ENCODE results near the gene PPM1A. TPM values are rescaled to one million over a fixed set of nuclear protein-coding genes. Genes with fewer than 3 reads are reported as not detected.

The PPM1A gene
- total and polyA plus RNA-seq, 7 experiments from 2014 or later, result 15.7 to 71.4 (median 43.0) TPM

DNA sequence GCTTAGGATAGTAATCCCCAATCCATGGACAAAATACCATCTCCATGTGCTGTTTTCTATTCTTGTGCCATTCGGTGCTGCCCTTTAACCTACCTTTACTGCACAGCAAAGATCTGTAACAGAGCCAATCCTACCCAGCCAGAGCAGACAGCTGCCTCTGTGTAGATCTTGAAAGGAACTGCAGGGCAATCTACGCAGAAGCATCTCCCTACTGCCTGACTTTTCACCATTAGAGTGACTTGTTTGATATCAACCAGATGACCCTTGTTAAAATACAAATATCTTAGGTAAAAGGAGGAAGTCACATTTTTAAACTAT lies 33.9 kb upstream of the PPM1A start:
- Mint-ChIP-seq H3K4me1 (no peaks in the 10 kb centered on the region), H3K4me3 (no peak overlapping the region), H3K36me3 (no peaks in the 10 kb centered on the region), H3K9me3 (peaks cover 0 to 2% (median 0%) of the 10 kb centered on the region in 11 donors), H3K27ac (no peak overlapping the region), H3K27me3 (peaks cover 0 to 4% (median 3%) of the 10 kb centered on the region in 5 donors)
- no peak for DNase-seq
- intact Hi-C loops (cut with micrococcal nuclease), result no loop called here
- ChIA-PET CTCF (no interaction called here), POLR2A (no interaction called here)
- Histone ChIP-seq H3K4me3 (ENCODE audit: low read length) (no peak overlapping the region), H3K36me3 (ENCODE audit: control insufficient read depth in 2 of 3, insufficient read depth in 3 of 3, low read length in 3 of 3) (no peaks in the 10 kb centered on the region), H3K27me3 (ENCODE audit: control insufficient read depth in 2 of 2, insufficient read depth in 2 of 2, low read length in 2 of 2) (no peaks in the 10 kb centered on the region), H3K27ac (ENCODE audit: low read depth, low read length) (no peak overlapping the region), H3K9me3 (ENCODE audit: control insufficient read depth in 2 of 3, low read length in 3 of 3) (no peaks in the 10 kb centered on the region), H3K4me1 (ENCODE audit: control insufficient read depth in 2 of 2, insufficient read depth in 2 of 2, low read length in 2 of 2) (no peaks in the 10 kb centered on the region)
- ATAC-seq, result no peak

DNA sequence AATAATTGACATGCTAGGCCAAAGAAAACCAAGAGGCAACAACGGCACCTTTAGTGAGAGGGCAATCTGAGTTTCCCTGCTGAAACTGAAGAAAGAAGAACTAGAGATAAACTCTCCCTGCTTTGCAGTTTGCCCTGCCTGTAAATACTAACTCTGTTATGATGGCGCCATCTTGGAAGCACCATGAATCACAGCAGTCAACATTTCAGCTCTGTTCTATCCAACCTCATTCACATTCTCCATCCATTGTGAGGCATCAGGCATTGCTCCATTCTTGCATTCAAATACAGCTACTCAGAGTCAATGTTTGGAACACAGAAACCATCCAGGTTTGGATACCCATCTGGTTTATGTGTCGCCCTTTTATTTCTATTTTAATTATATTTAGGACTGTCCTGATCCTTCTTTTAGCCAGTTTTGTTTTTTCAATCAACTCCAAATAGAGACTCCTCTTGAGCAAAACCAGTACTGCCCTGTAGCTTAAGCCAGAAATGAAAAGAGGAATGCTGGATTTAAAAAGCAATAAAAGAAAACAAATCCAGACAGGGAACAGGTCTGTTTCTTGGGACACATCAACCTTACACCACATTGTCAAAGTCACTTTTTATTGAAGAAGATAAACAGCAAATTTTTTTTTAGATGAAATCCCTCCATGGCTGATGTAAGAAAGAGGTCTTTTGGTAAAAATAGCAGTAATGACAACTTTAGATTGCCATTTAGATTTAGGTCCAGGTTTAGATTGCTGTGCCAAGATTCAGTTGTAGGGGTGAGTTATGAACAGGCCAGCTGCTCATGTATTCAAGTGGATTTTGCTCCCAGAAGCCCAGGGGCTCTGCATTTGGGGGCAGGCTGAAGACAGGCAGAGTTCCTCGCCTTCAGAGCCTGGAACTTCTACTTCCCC lies 33.3 kb upstream of the PPM1A start:
- H3K36me3 Mint-ChIP-seq, result no peaks in the 10 kb centered on the region
- intact Hi-C loops (cut with micrococcal nuclease), result no loop called here
- ATAC-seq (no peak), DNase-seq (no peak)
- Histone ChIP-seq H3K27me3 (ENCODE audit: control insufficient read depth in 2 of 2, insufficient read depth in 2 of 2, low read length in 2 of 2) (no peaks in the 10 kb centered on the region), H3K9me3 (ENCODE audit: control insufficient read depth in 2 of 3, low read length in 3 of 3) (no peaks in the 10 kb centered on the region), H3K36me3 (ENCODE audit: control insufficient read depth in 2 of 3, insufficient read depth in 3 of 3, low read length in 3 of 3) (no peaks in the 10 kb centered on the region), H3K27ac (ENCODE audit: low read depth, low read length) (no peak overlapping the region), H3K4me3 (ENCODE audit: low read length) (no peak overlapping the region), H3K4me1 (ENCODE audit: control insufficient read depth in 2 of 2, insufficient read depth in 2 of 2, low read length in 2 of 2) (no peaks in the 10 kb centered on the region)
- H3K27me3 Mint-ChIP-seq, result peaks cover 0 to 4% (median 0%) of the 10 kb centered on the region in 5 donors
- H3K9me3 Mint-ChIP-seq, result no peaks in the 10 kb centered on the region
- H3K4me3 Mint-ChIP-seq, result no peak overlapping the region
- H3K27ac Mint-ChIP-seq, result no peak overlapping the region
- ChIA-PET POLR2A (no interaction called here), CTCF (interaction anchor here (0.7 kb wide), 1 partner anchor 31 kb away, joined by 3 read pairs; no protein-coding TSS in a partner anchor)
- H3K4me1 Mint-ChIP-seq, result no peaks in the 10 kb centered on the region

DNA sequence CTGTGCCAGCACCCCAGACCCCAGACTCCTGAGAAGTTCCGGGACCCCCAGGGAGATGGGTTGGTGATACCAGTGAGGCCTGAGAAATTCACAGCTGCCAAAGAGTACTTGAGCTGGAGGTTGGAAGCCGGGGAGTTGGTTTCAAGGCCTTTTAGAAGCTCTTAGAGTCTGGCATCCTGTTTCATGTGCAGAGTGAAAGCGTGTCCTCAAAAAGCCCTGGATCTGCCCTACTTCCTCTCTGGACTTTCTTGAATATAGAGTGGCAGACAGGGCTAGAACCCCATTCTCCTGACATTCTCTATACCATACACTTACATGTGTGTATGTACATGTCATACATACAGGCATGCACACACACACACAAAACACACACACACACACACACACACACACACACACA lies 31.3 kb upstream of the PPM1A start:
- Histone ChIP-seq H3K9me3 (ENCODE audit: control insufficient read depth in 2 of 3, low read length in 3 of 3) (no peaks in the 10 kb centered on the region), H3K4me1 (ENCODE audit: control insufficient read depth in 2 of 2, insufficient read depth in 2 of 2, low read length in 2 of 2) (no peaks in the 10 kb centered on the region), H3K4me3 (ENCODE audit: low read length) (no peak overlapping the region), H3K27me3 (ENCODE audit: control insufficient read depth in 2 of 2, insufficient read depth in 2 of 2, low read length in 2 of 2) (no peaks in the 10 kb centered on the region), H3K36me3 (ENCODE audit: control insufficient read depth in 2 of 3, insufficient read depth in 3 of 3, low read length in 3 of 3) (no peaks in the 10 kb centered on the region), H3K27ac (ENCODE audit: low read depth, low read length) (no peak overlapping the region)
- Mint-ChIP-seq H3K4me3 (no peak overlapping the region), H3K4me1 (no peaks in the 10 kb centered on the region), H3K27ac (no peak overlapping the region), H3K9me3 (no peaks in the 10 kb centered on the region), H3K36me3 (no peaks in the 10 kb centered on the region), H3K27me3 (no peaks in the 10 kb centered on the region)
- POLR2A ChIA-PET, result interaction anchor here (1.7 kb wide), 1 partner anchor 31 kb away, joined by 4 read pairs; the partner anchor contains the start of gene PPM1A
- ATAC-seq (no peak), DNase-seq (no peak)
- intact Hi-C loops (cut with micrococcal nuclease), result no loop called here
- CTCF ChIA-PET, result no interaction called here

DNA sequence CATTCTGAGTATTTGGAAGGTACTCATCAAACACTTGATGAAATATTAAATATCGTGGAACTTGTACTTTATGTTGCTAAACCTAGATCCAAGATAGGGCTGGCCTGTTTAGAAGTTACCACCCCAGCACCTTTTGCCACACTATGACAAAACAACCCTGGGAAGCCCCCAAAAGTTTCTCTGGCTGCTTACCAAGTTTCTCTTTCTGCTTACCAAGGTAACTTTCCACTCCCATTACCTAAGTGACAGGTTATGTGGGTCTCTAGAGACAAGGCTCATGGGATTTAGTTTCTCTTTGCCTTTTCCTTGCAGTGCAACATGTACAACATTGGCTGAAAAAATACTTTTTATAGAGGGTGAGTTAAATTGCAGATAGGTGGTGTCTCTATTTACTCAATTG lies 28.9 kb upstream of the PPM1A start:
- no peaks in the 10 kb centered on the region for H3K36me3 Mint-ChIP-seq
- ChIA-PET CTCF (no interaction called here), POLR2A (no interaction called here)
- no peaks in the 10 kb centered on the region for H3K36me3 ChIP-seq (ENCODE audit: control insufficient read depth in 2 of 3, insufficient read depth in 3 of 3, low read length in 3 of 3)
- intact Hi-C loops (cut with micrococcal nuclease), result no loop called here
- H3K27ac ChIP-seq (ENCODE audit: low read depth, low read length), result no peak overlapping the region
- H3K27me3 Mint-ChIP-seq, result no peaks in the 10 kb centered on the region
- H3K4me1 ChIP-seq (ENCODE audit: control insufficient read depth in 2 of 2, insufficient read depth in 2 of 2, low read length in 2 of 2), result no peaks in the 10 kb centered on the region
- no peaks in the 10 kb centered on the region for H3K27me3 ChIP-seq (ENCODE audit: control insufficient read depth in 2 of 2, insufficient read depth in 2 of 2, low read length in 2 of 2)
- H3K4me3 ChIP-seq (ENCODE audit: low read length), result no peak overlapping the region
- H3K4me3 Mint-ChIP-seq, result no peak overlapping the region
- no peak for DNase-seq
- H3K4me1 Mint-ChIP-seq, result no peaks in the 10 kb centered on the region
- no peaks in the 10 kb centered on the region for H3K9me3 Mint-ChIP-seq
- no peak for ATAC-seq
- H3K27ac Mint-ChIP-seq, result no peak overlapping the region
- H3K9me3 ChIP-seq (ENCODE audit: control insufficient read depth in 2 of 3, low read length in 3 of 3), result no peaks in the 10 kb centered on the region

DNA sequence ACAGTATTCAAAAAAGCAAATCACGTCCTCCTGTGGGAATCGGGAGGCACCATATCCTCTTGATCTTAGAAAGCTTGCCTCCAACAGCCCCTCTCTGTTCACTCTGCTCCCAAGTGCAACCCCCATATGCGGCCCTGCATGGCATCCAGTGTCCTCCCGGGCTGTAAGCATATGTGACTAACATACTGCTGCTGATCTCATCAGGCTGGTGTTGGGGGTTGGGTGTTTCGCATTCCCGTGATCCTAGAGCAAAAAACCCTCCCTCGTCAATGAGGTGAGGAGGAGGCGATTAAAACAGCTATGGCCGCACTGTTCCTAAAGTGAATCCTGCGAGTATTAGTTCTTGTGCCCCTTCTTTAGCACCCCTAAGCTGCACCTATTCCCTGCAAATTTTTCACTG lies 28.1 kb upstream of the PPM1A start:
- POLR2A ChIA-PET, result no interaction called here

DNA sequence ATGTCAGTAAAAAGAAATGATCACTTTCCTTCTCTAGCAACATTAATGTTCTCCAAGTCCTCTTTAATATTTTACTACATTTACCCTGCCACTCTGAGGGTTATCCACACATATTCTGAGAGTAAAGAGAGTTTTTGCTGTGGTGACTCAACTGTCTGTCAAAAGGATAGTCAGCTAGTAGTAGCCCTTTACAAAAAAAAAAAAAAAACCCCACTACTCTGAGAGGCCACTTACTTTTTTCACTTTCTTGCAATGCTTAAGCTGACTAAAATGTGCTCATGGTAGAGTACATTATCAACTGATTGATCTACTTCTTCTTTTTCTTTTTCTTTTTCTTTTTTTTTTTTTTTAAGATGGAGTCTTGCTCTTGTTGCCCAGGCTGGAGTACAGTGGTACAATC lies 27.6 kb upstream of the PPM1A start:
- ChIA-PET POLR2A (no interaction called here), CTCF (no interaction called here)
- Mint-ChIP-seq H3K27ac (no peak overlapping the region), H3K36me3 (peaks cover 0 to 2% (median 0%) of the 10 kb centered on the region in 5 donors), H3K27me3 (no peaks in the 10 kb centered on the region), H3K9me3 (no peaks in the 10 kb centered on the region), H3K4me3 (no peak overlapping the region), H3K4me1 (no peaks in the 10 kb centered on the region)
- H3K9me3 ChIP-seq (ENCODE audit: control insufficient read depth in 2 of 3, low read length in 3 of 3), result no peaks in the 10 kb centered on the region
- ATAC-seq (no peak), DNase-seq (no peak)
- intact Hi-C loops (cut with micrococcal nuclease), result no loop called here
- H3K27me3 ChIP-seq (ENCODE audit: control insufficient read depth in 2 of 2, insufficient read depth in 2 of 2, low read length in 2 of 2), result no peaks in the 10 kb centered on the region
- H3K4me3 ChIP-seq (ENCODE audit: low read length), result no peak overlapping the region
- H3K27ac ChIP-seq (ENCODE audit: low read depth, low read length), result no peak overlapping the region
- no peaks in the 10 kb centered on the region for H3K36me3 ChIP-seq (ENCODE audit: control insufficient read depth in 2 of 3, insufficient read depth in 3 of 3, low read length in 3 of 3)
- no peaks in the 10 kb centered on the region for H3K4me1 ChIP-seq (ENCODE audit: control insufficient read depth in 2 of 2, insufficient read depth in 2 of 2, low read length in 2 of 2)

More for the DNA sequence above, 28.1 kb upstream of the PPM1A start:
- Mint-ChIP-seq H3K36me3 (peaks cover 0 to 2% (median 0%) of the 10 kb centered on the region in 5 donors), H3K4me1 (no peaks in the 10 kb centered on the region), H3K27ac (no peak overlapping the region), H3K27me3 (no peaks in the 10 kb centered on the region), H3K9me3 (no peaks in the 10 kb centered on the region), H3K4me3 (no peak overlapping the region)
- Histone ChIP-seq H3K36me3 (ENCODE audit: control insufficient read depth in 2 of 3, insufficient read depth in 3 of 3, low read length in 3 of 3) (no peaks in the 10 kb centered on the region), H3K27ac (ENCODE audit: low read depth, low read length) (no peak overlapping the region), H3K27me3 (ENCODE audit: control insufficient read depth in 2 of 2, insufficient read depth in 2 of 2, low read length in 2 of 2) (no peaks in the 10 kb centered on the region), H3K9me3 (ENCODE audit: control insufficient read depth in 2 of 3, low read length in 3 of 3) (no peaks in the 10 kb centered on the region), H3K4me3 (ENCODE audit: low read length) (no peak overlapping the region), H3K4me1 (ENCODE audit: control insufficient read depth in 2 of 2, insufficient read depth in 2 of 2, low read length in 2 of 2) (no peaks in the 10 kb centered on the region)
- CTCF ChIA-PET, result no interaction called here
- ATAC-seq, result no peak
- intact Hi-C loops (cut with micrococcal nuclease), result no loop called here
- DNase-seq, result no peak

DNA sequence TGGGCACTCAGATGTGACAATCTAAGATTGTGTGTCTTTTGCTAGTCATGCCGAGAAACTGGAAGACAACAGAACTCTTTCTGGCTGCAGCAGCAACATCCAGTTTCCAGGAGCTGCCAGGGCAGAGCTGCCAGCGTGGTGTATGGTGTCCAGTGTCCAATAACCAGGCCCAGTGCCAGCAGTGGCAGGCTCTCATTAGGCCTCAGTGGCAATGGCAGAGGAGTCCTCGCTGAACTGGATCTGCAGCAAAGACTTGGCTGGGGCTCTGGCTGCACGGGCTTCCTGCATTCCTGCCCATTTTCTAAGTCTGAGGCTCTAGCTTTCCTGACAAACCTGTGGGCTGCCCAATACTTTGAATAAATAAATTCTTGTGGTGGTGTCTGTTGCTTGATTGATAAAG lies 26.2 kb upstream of the PPM1A start:
- ChIA-PET CTCF (no interaction called here), POLR2A (no interaction called here)
- no peaks in the 10 kb centered on the region for H3K27me3 Mint-ChIP-seq
- H3K9me3 ChIP-seq (ENCODE audit: control insufficient read depth in 2 of 3, low read length in 3 of 3), result no peaks in the 10 kb centered on the region
- no peaks in the 10 kb centered on the region for H3K9me3 Mint-ChIP-seq
- no peak overlapping the region for H3K27ac ChIP-seq (ENCODE audit: low read depth, low read length)
- H3K4me3 ChIP-seq (ENCODE audit: low read length), result no peak overlapping the region
- H3K4me1 Mint-ChIP-seq, result no peaks in the 10 kb centered on the region
- no peaks in the 10 kb centered on the region for H3K27me3 ChIP-seq (ENCODE audit: control insufficient read depth in 2 of 2, insufficient read depth in 2 of 2, low read length in 2 of 2)
- intact Hi-C loops (cut with micrococcal nuclease), result no loop called here
- H3K27ac Mint-ChIP-seq, result no peak overlapping the region
- H3K36me3 Mint-ChIP-seq, result peaks cover 0 to 2% (median 0%) of the 10 kb centered on the region in 5 donors
- no peaks in the 10 kb centered on the region for H3K4me1 ChIP-seq (ENCODE audit: control insufficient read depth in 2 of 2, insufficient read depth in 2 of 2, low read length in 2 of 2)
- H3K36me3 ChIP-seq (ENCODE audit: control insufficient read depth in 2 of 3, insufficient read depth in 3 of 3, low read length in 3 of 3), result no peaks in the 10 kb centered on the region
- ATAC-seq (no peak), DNase-seq (no peak)
- no peak overlapping the region for H3K4me3 Mint-ChIP-seq

Measured in naive thymus-derived CD4-positive, alpha-beta T cell (primary cell).